Tibial nerve (tissue), 4 donors: Measurements from ENCODE around the gene ROBO1. TPM values are rescaled to one million over a fixed set of nuclear protein-coding genes. Genes with fewer than 3 reads are reported as not detected.

Experiments used
- DNase-seq, 2 donors: peaks; one replicate each; pipeline ENCODE4 v3.0.0-alpha.2; 2019; ENCODE audit warnings: low spot score in 2 of 2
- H3K27ac ChIP-seq, 4 donors: fragments of 200-600 bp; sonication (generic) in 3 of 4; one replicate each; pipeline ENCODE4 v1.5.1; 2017 to 2019; ENCODE audit warnings: mild to moderate bottlenecking in 1 of 4
- H3K27me3 ChIP-seq, 2 donors: fragments of 200-600 bp; sonication (generic) in 1 of 2; one replicate each; pipeline versions ENCODE4 v1.5.1 to v1.6.0; 2017 to 2019
- H3K36me3 ChIP-seq, 3 donors: fragments of 200-600 bp; sonication (generic); one replicate each; pipeline ENCODE4 v1.5.1; 2018 to 2019
- H3K4me1 ChIP-seq, 4 donors: fragments of 200-600 bp; sonication (generic) in 3 of 4; one replicate each; pipeline ENCODE4 v1.5.1; 2017 to 2019
- H3K4me3 ChIP-seq, 4 donors: fragments of 200-600 bp; sonication (generic) in 3 of 4; one replicate each; pipeline ENCODE4 v1.5.1; 2017 to 2019; ENCODE audit warnings: mild to moderate bottlenecking in 1 of 4, moderate library complexity in 1 of 4
- H3K9me3 ChIP-seq, 4 donors: fragments of 200-600 bp; sonication (generic) in 3 of 4; one replicate each; pipeline ENCODE4 v1.5.1; 2017 to 2019
- CTCF ChIP-seq, 5 experiments: fragments of 200-600 bp in 3 of 5; fragments of 450-650 bp in 2 of 5; sonication (generic) in 3 of 5; IDR thresholded peaks; one replicate each; pipeline ENCODE4 v1.5.1; 2016 to 2019; ENCODE audit warnings: antibody characterized with exemption in 5 of 5, mild to moderate bottlenecking in 3 of 5, moderate library complexity in 2 of 5
- EP300 ChIP-seq, 2 donors: sonication (generic); formaldehyde crosslinking; IDR thresholded peaks; one replicate each; pipeline ENCODE4 v1.6.1; 2017; ENCODE audit warnings: antibody characterized with exemption in 2 of 2, mild to moderate bottlenecking in 1 of 2
- POLR2A ChIP-seq, 2 donors: fragments of 450-650 bp; IDR thresholded peaks; one replicate each; pipeline ENCODE4 v1.6.1; 2017; ENCODE audit warnings: antibody characterized with exemption in 2 of 2, mild to moderate bottlenecking in 2 of 2, moderate library complexity in 2 of 2
- WGBS, 2 donors: methylation state at CpG; one replicate each; pipeline ENCODE4 v1.1.5; 2018; 5-methylcytosine and 5-hydroxymethylcytosine counted together
- total RNA-seq, 4 donors: library from RNA; depleted of rRNA; stranded (reverse); fragments of >200 nt; gene quantifications; one replicate each; pipeline ENCODE4 v1.1.0, GENCODE V29; 2016

ROBO1 gene
- total RNA-seq, 4 donors from 2014 or later, result 12.6 to 27.8 (median 23.1) TPM

- H3K4me3 ChIP-seq, result no peak overlapping the region
- DNase-seq, result no peak
- 90 to 91% methylated on average over 2 of the region's 2 CpGs for WGBS, 2 donors
- no peaks in the 10 kb centered on the region for H3K9me3 ChIP-seq
- no peak overlapping the region for H3K27ac ChIP-seq
- no peaks in the 10 kb centered on the region for H3K4me1 ChIP-seq
- TF ChIP-seq POLR2A (IDR thresholded peaks at IDR 0.05) (no peak), CTCF (IDR thresholded peaks at IDR 0.05) (no peak), EP300 (IDR thresholded peaks at IDR 0.05) (no peak)
- H3K27me3 ChIP-seq, result no peaks in the 10 kb centered on the region
- no peaks in the 10 kb centered on the region for H3K36me3 ChIP-seq
Measured at GRCh38 chr3:78856164-78856563, 911.6 kb downstream of the ROBO1 start.

- 88 to 93% methylated on average over 5 of the region's 5 CpGs for WGBS, 2 donors
- no peak for DNase-seq
- TF ChIP-seq EP300 (IDR thresholded peaks at IDR 0.05), result no peak
- no peak for TF ChIP-seq CTCF (IDR thresholded peaks at IDR 0.05)
- TF ChIP-seq POLR2A (IDR thresholded peaks at IDR 0.05), result no peak
- Histone ChIP-seq H3K36me3 (no peaks in the 10 kb centered on the region), H3K27ac (no peak overlapping the region), H3K4me3 (no peak overlapping the region), H3K27me3 (no peaks in the 10 kb centered on the region), H3K9me3 (no peaks in the 10 kb centered on the region), H3K4me1 (no peaks in the 10 kb centered on the region)
Measured at GRCh38 chr3:78855190-78855589, 912.6 kb downstream of the ROBO1 start.

GRCh38 chr3:78848392-78849288 is 919.2 kb downstream of the ROBO1 start:
- no peaks in the 10 kb centered on the region for H3K9me3 ChIP-seq
- 80 to 86% methylated on average over 7 of the region's 7 CpGs for WGBS, 2 donors

GRCh38 chr3:78847603-78848002 is 920.2 kb downstream of the ROBO1 start:
- H3K9me3 ChIP-seq, result no peaks in the 10 kb centered on the region
- no peak overlapping the region for H3K27ac ChIP-seq
- no peaks in the 10 kb centered on the region for H3K36me3 ChIP-seq
- TF ChIP-seq POLR2A (IDR thresholded peaks at IDR 0.05) (no peak), CTCF (IDR thresholded peaks at IDR 0.05) (no peak), EP300 (IDR thresholded peaks at IDR 0.05) (no peak)
- H3K4me3 ChIP-seq, result no peak overlapping the region
- WGBS, 2 donors, result 80 to 84% methylated on average over 3 of the region's 3 CpGs
- peaks cover 0 to 8% (median 2%) of the 10 kb centered on the region in 4 donors for H3K4me1 ChIP-seq
- DNase-seq, result no peak
- H3K27me3 ChIP-seq, result no peaks in the 10 kb centered on the region

More at GRCh38 chr3:78848392-78849288, 919.2 kb downstream of the ROBO1 start:
- peaks cover 0 to 8% (median 2%) of the 10 kb centered on the region in 4 donors for H3K4me1 ChIP-seq
- no peak overlapping the region for H3K27ac ChIP-seq
- no peak for TF ChIP-seq EP300 (IDR thresholded peaks at IDR 0.05)
- no peak for TF ChIP-seq POLR2A (IDR thresholded peaks at IDR 0.05)
- TF ChIP-seq CTCF (IDR thresholded peaks at IDR 0.05), result no peak
- DNase-seq, result no peak
- no peaks in the 10 kb centered on the region for H3K36me3 ChIP-seq
- no peaks in the 10 kb centered on the region for H3K27me3 ChIP-seq
- H3K4me3 ChIP-seq, result no peak overlapping the region

- Histone ChIP-seq H3K27ac (no peak overlapping the region), H3K4me3 (no peak overlapping the region), H3K36me3 (no peaks in the 10 kb centered on the region), H3K27me3 (no peaks in the 10 kb centered on the region), H3K4me1 (peaks cover 0 to 8% (median 2%) of the 10 kb centered on the region in 4 donors), H3K9me3 (no peaks in the 10 kb centered on the region)
- DNase-seq, result no peak
- TF ChIP-seq EP300 (IDR thresholded peaks at IDR 0.05) (no peak), POLR2A (IDR thresholded peaks at IDR 0.05) (no peak), CTCF (IDR thresholded peaks at IDR 0.05) (no peak)
- 86 to 87% methylated on average over 4 of the region's 4 CpGs for WGBS, 2 donors
Measured at GRCh38 chr3:78847203-78847602, 920.6 kb downstream of the ROBO1 start.
